Heart left ventricle (tissue), 13 donors: Measurements from ENCODE around the gene ZNF280B.

Experiments
- CTCF ChIP-seq, 12 donors: fragments of 200-600 bp; sonication (generic) in 4 of 12; IDR thresholded peaks; one replicate each; pipeline versions ENCODE4 v1.5.0 to v1.8.0; 2018 to 2022; ENCODE audit warnings: antibody characterized with exemption in 12 of 12, mild to moderate bottlenecking in 5 of 12
- POLR2A ChIP-seq, 2 donors: fragments of 450-650 bp; IDR thresholded peaks; one replicate each; pipeline ENCODE4 v1.6.1; 2017; ENCODE audit warnings: antibody characterized with exemption in 2 of 2, mild to moderate bottlenecking in 2 of 2, moderate library complexity in 2 of 2
- donor health status: ischemic (EF 13 %, LVEDD 7.1; RV severe dilation, severe dysfunction).
- donor health status: DM: no; HTN: yes; CAD: no.
- donor health status: DM: no; HTN: no; CAD: no.
- donor health status: ischemic (EF 25% LVEDD 6.9; RV normal size, moderate dysfunction).
- donor health status: ischemic (EF 25% LVEDD 5.7; RV mildly dilated, moderate dysfunction).
- donor health status: ischemic (EF 35%, LVEDD 5.7; RV mildly dilated, moderate dysfunction).
- donor health status: nonischemic (EF 11% LVEDD 7.7; RV severe dilation, severe dysfunction).
- donor health status: DM: yes; HTN: yes; CAD: no.
- donor health status: PGD.
- donor health status: ischemic (EF 29% LVEDD 5.4; RV normal size, mild dysfunction).
- donor health status: nonischemic (EF 23%, LVEDD 6.1; RV moderate dilation, normal function).

GRCh38 chr22:22458896-22459588 is 49.5 kb downstream of the ZNF280B start:
- TF ChIP-seq POLR2A (IDR thresholded peaks at IDR 0.05): no peak
- no peak for TF ChIP-seq CTCF (IDR thresholded peaks at IDR 0.05)
